BJ (cell line): ENCODE results near the gene CD58. TPM values are rescaled to one million over a fixed set of nuclear protein-coding genes. Genes with fewer than 3 reads are reported as not detected.

Source experiments
- CTCF ChIA-PET: fragments of 350-600 bp; formaldehyde crosslinking; extraction: SDS; loops from one replicate; lab custom pipeline; 2021; ENCODE audit warnings: antibody characterized with exemption, inconsistent platforms; lab: Yijun Ruan, JAX
- POLR2A ChIA-PET: fragments of 300-600 bp; sonication (Branson Sonifier 250); formaldehyde crosslinking; extraction: SDS; loops from one replicate; lab custom pipeline; 2021; ENCODE audit warnings: antibody characterized with exemption; lab: Charles Lee
- DNase-seq: peaks from one replicate; pipeline ENCODE4 v3.0.0-alpha.2; 2011; ENCODE audit warnings: low read depth
- H3K27me3 ChIP-seq: 2 replicates; pipeline ENCODE4 v1.6.0; 2011; ENCODE audit warnings: low read length; ENCODE audit not compliant: control insufficient read depth, insufficient read depth
- H3K36me3 ChIP-seq: 2 replicates; pipeline ENCODE4 v1.5.1; 2011; ENCODE audit warnings: low read length; ENCODE audit not compliant: control insufficient read depth, insufficient read depth
- H3K4me3 ChIP-seq: 2 replicates; pipeline ENCODE4 v1.5.1; 2011; ENCODE audit warnings: low read depth, mild to moderate bottlenecking, control low read depth, low read length
- polyA plus RNA-seq: library from polyadenylated mRNA; depleted of rRNA; stranded (reverse); fragments of >200 nt; gene quantifications from 2 replicates; pipeline ENCODE4 v1.2.3, GENCODE V29; 2011
- TF ChIP-seq, protein P1 (sequence below): IDR thresholded peaks from 2 replicates; pipeline ENCODE4 v1.5.1; 2011; ENCODE audit warnings: low read depth, mild to moderate bottlenecking, control low read depth, inconsistent platforms, low read length, moderate library complexity; ENCODE audit not compliant: insufficient read depth

The CD58 gene
- polyA plus RNA-seq, 1 experiment: 11.7 TPM

DNA sequence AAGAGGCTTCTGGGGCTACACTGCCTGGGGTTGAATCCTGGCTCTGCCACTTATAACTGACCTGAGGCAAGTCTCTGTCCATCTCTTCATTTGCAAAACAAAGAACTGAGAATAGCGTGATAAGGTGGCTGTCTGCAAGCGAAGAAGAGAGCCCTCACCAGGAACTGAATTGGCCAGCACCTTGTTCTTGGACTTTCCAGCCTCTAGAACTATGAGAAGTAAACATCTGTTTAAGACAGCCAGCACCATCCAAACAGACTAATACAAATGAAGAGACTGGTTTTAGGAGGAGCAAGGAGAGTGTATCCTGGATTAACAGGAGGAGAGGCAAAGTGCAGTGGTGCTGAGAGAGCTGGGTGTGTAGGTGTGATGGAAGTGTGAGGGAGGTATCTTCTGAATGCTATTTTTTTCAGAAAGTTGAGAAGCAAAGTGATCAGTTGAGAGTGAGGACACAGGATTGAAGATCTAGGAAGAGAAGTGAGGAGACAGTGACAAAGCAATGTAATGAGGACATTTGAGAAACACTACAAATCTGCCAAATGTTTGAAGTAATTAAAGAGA lies 59.3 kb downstream of the CD58 start:
- POLR2A ChIA-PET: no interaction called here
- Histone ChIP-seq H3K36me3 (no peaks in the 10 kb centered on the region), H3K27me3 (no peaks in the 10 kb centered on the region), H3K4me3 (no peak overlapping the region)
- TF ChIP-seq, protein P1, sequence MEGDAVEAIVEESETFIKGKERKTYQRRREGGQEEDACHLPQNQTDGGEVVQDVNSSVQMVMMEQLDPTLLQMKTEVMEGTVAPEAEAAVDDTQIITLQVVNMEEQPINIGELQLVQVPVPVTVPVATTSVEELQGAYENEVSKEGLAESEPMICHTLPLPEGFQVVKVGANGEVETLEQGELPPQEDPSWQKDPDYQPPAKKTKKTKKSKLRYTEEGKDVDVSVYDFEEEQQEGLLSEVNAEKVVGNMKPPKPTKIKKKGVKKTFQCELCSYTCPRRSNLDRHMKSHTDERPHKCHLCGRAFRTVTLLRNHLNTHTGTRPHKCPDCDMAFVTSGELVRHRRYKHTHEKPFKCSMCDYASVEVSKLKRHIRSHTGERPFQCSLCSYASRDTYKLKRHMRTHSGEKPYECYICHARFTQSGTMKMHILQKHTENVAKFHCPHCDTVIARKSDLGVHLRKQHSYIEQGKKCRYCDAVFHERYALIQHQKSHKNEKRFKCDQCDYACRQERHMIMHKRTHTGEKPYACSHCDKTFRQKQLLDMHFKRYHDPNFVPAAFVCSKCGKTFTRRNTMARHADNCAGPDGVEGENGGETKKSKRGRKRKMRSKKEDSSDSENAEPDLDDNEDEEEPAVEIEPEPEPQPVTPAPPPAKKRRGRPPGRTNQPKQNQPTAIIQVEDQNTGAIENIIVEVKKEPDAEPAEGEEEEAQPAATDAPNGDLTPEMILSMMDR: no peak
- CTCF ChIA-PET: interaction anchor here (0.6 to 1.6 kb wide), 3 partner anchors 12 to 1196 kb away, joined by 3 to 5 read pairs (median 3); no protein-coding TSS in a partner anchor
- no peak for DNase-seq

DNA sequence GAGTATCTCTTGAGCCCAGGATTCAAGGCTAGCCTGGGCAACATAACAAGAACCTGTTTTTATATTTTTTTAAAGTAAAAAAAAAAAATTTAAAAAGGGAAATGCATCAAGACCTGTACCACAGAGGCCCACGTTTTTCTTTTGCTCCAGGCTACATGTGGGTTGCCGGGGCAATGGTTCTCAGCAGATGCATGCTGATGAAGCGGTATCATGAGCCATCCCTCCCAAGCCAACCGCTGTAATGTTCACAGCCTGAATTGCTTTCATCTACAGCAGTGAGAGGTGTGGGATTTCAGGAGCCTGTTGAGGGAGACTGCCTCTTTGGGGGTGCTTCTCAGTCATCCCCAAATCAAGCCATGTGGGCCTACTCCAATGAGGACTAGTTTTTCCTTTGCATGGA lies 60.5 kb downstream of the CD58 start:
- ChIA-PET CTCF (interaction anchor here (1.6 kb wide), 1 partner anchor 371 kb away, joined by 5 read pairs; no protein-coding TSS in a partner anchor), POLR2A (no interaction called here)
- TF ChIP-seq, protein P1: no peak
- no peaks in the 10 kb centered on the region for H3K27me3 ChIP-seq
- no peaks in the 10 kb centered on the region for H3K36me3 ChIP-seq
- no peak for DNase-seq
- H3K4me3 ChIP-seq: no peak overlapping the region

DNA sequence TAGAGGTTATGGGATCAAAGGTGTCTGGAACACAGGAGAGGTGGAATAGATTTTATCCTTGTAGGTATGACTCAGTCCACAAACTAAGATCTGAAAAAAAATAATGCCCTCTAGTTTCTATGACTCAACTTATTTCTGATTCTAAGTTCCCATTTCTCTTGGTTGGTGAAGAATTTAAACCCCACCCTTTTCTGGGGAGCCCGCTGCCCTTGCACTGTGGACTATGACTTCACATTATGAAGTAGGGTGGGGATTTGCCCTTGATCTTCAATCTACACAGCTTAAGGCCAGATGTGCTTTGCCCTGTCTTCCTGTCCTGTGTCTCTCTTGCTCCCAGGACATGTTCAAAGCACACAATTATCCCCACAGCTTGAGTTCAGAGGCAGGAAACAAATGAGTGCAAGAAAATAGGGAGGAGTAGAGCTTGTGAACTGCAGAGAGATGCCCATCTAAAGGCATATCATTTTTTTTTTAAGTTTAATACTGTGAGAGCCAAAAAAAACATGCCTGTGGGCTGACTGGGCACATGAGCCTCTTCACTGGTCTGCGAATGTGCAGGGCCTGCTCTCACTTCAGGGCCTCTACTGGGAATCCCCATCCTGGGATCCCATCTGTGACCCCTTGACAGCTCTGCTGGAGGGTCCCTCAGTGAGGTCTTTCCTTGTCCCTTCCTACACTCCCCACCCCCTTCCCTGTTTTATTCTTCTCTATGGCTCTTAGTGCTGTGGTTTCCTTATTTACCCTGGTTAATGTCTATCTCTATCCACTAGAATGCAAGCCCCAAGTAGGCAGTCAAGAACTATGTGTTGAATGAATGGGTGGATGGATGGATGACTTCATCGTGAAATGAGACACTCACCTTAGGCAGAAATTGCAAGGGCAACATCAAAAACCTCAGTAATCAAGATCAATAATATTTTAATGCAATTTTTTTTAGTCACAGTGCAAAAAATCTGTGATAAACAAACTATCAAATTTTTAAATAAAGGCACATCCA lies 61.5 kb downstream of the CD58 start:
- TF ChIP-seq, protein P1: no peak
- CTCF ChIA-PET: interaction anchor here (0.8 to 2.8 kb wide), 4 partner anchors 10 to 677 kb away, joined by 3 to 7 read pairs (median 3); no protein-coding TSS in a partner anchor
- no peaks in the 10 kb centered on the region for H3K27me3 ChIP-seq
- no peaks in the 10 kb centered on the region for H3K36me3 ChIP-seq
- peak; percentile 68 for DNase-seq
- H3K4me3 ChIP-seq: no peak overlapping the region
- POLR2A ChIA-PET: no interaction called here

DNA sequence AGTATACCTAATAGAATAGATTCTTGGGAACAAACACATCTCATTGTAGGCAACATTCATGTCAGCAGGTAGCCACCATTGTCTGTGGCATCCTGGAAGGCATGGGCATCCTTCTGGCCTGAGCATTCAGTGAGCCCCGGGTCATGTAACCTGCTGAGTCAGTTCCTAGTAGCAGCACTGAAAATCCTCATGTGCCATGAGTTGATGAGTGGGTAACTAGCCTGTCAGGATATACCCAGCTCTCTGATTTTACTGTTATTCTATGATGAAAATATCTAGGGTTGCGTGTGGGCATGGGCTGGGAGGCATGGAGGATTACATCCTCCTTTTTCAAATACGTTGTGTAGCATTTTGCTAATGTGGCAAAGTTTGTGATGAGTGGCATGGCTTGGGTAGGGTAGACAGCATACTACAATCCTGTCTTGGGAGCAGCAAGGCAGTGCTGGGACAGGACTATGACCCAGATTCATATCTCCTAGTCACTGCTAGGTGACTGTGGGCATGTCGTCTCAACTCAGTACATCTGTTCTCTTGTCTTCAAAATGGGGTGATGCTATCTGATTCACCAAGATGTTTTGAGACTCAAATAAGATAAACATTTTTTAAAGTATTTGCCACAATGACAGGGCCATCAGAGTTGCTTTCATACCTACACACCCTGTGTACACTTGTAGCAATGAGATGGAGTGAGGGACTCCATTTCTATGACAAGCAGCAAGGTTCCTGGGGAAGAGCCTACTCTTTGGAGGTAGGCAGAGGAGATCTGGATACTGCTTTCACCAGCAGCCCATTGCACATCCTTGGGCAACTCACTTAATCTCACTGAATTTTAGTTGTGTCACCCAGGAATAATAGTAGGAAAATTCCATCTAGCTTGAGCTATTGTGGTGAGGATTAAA lies 62.5 kb downstream of the CD58 start:
- no peaks in the 10 kb centered on the region for H3K36me3 ChIP-seq
- TF ChIP-seq, protein P1: no peak
- DNase-seq: no peak
- H3K27me3 ChIP-seq: no peaks in the 10 kb centered on the region
- ChIA-PET CTCF (interaction anchor here (0.8 to 2.8 kb wide), 6 partner anchors 9 to 676 kb away, joined by 3 to 7 read pairs (median 3); no protein-coding TSS in a partner anchor), POLR2A (no interaction called here)
- no peak overlapping the region for H3K4me3 ChIP-seq
